GM23248 (cell line): ENCODE measurements around the gene CDC123.

Source experiments
- EZH2 ChIP-seq: fragments of 200-600 bp; sonication (generic); IDR thresholded peaks from 2 replicates; pipeline ENCODE4 v1.6.1; 2018; ENCODE audit warnings: antibody characterized with exemption, mild to moderate bottlenecking; ENCODE audit not compliant: insufficient read depth, poor library complexity, severe bottlenecking
- EZH2phosphoT487 ChIP-seq: fragments of 200-600 bp; sonication (generic); IDR thresholded peaks from 2 replicates; pipeline ENCODE4 v1.6.1; 2018; ENCODE audit warnings: antibody characterized with exemption, moderate library complexity, mild to moderate bottlenecking, low read depth; ENCODE audit not compliant: insufficient read depth

DNA sequence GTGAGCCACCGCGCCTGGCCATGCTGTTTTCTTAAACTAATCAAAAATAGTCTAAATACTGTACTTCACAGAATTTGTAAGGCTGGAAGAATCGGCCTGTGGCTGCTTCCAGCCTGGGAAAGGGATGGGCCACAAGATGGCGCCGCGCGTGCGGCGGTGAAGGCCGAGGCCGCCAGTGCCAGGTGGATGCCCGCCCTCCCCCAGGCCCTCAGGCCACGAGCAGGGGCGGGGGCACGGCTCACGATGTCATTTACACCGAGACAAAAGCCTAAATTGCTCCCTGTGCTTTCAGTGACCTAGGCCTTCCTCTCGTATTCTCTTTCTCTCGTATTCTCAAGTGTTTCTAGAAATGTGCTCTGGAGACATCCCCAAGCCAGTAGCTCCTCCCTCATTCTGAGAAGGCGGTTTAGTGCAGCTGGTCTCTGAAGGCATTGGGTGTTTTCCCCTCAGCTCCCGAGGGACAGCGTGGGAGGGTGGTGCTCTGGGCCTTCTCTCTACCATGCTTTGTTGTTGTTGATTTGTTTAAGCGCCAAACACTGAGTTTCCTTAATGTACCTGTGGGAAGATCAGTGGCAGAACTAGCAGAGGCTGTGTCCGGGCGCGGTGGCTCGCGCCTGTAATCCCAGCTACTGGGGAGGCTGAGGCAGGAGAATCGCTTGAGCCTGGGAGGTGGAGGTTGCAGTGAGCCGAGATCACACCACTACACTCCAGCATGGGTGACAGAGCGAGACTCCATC, 68.4 kb downstream of the CDC123 start:
- TF ChIP-seq EZH2 (no peak), EZH2phosphoT487 (no peak)
